ENCODE results near the gene GAB2.

The GAB2 gene

DNA sequence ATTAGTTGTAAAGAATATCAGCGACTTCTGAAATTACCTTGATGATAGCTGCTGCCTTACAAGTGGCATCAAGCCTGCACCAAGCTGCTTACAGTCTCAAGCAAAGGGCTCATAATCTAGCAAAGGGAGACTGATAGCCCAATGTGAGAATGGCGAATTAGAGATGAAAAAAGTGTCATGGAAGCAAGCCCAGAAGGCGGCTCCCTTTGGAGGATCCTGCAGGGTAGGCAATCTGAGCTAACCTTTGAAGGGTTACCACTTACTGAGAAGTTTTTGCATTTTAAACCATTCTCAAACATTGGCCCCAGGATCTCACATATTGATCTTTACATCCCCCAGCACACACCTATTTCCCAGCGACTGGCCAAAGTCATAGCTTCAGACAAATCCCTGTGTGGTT is 18.5 kb downstream of the GAB2 start:
- DNase-seq, result no peak

DNA sequence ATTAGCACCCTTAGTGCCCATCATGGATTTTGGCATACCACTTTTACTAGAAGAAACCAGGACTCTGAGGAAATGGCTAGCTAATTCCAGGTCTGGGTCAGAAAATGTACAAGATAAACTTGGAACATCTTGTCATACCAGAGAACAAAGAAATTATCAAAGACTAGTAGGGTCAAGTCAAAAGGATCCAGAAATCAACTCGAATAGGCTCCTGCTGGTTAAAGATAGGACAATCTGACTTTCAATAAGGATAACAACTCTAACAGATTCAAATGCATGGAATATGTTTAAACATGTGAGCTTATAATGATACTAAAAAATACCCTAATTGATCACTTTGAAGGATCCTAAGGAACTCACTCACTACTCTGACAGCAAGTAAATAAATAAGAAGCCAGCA is 18.9 kb downstream of the GAB2 start:
- DNase-seq, result no peak

DNA sequence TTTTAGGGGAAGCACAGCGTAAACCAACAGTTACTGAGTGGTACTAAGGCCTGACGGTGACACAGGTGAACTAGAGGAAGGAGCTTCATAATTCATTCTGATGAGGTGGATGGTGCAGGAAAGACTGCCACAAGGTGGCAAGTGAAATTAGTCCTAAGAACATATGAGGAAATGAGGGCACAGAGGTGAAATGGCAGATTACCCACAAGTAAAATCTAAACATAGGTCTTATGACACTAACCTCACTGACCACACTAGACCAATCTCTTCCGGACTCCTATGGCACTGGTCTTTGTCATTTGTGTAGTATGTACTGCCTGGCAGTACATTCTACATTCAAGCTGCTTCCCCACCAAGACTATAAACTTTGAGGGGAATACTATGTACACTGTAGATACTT is 20.2 kb downstream of the GAB2 start:
- DNase-seq, result no peak

DNA sequence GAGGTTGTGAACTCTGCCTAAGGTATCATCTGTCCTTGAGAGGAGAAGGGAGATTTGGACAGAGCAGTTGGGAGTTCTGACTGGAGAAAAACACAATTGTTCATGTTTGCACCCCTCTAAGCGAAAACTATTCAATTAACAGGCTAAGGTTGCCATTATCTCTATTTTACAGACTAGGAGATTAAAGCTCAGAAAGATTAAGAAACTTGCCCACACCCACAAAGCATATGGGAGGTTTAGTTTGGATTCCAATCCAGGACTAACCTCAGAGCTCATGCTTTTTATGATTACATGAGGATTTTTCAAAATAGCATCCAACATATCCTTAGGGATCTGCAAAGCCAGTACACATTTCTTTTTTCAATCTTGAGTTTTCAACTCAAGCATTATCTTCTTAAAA is 22.0 kb downstream of the GAB2 start:
- DNase-seq, result no peak

DNA sequence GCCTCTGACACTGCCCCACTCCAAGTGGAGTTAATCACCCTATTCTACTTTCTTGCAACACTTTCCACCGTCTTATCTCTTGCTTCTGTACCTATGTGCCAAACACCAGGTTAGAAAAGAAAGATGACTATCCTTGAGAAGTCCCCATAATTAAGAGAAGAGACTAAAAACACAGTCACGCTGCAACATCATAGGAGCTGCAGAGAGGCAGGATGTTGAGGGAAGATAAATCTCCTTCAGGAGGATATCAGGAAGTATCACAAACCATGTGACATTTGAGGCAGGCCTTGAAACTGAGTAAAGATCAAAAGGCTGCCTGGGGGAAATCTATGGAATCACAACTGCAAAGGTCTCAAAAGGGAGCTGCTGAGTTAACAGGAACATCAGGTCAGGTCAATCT is 24.8 kb downstream of the GAB2 start:
- DNase-seq, result no peak

DNA sequence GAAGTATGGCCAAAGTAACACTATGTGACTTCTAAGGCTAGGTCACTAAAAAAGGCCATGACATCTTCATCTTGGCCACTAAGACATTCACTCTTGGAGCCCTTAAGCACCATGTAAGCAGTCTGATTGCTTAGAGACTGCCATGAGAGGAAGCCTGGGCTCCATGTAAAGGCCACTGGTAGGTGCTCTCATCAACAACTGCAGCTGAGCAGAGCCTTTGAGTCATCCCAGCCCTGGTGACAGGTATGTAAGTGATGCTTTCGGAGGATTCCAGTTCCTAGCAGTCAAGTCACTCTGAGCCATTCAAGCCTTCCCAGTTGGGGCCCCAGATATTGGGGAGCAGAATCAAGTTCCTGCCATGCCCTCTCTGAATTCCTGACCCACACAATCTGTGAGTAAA is 26.2 kb downstream of the GAB2 start:
- no peak for DNase-seq

DNA sequence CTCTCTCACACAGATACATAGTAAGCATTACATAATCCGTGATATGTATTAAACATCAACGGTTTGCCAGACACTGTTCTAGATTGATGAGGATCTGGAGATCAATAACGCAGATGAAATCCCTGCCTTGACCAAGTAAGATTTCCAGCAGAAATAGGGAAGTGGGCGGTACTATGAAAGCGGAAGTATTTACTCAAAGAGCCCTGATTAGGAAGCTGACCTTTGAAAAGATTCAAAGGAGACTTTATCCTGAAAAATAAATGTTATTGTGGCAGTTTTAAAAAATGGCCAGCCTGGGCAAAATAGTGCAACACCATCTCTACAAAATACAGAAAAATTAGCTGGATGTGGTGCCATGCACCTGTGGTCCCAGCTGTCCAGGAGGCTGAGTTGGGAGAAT is 26.8 kb downstream of the GAB2 start:
- no peak for DNase-seq

DNA sequence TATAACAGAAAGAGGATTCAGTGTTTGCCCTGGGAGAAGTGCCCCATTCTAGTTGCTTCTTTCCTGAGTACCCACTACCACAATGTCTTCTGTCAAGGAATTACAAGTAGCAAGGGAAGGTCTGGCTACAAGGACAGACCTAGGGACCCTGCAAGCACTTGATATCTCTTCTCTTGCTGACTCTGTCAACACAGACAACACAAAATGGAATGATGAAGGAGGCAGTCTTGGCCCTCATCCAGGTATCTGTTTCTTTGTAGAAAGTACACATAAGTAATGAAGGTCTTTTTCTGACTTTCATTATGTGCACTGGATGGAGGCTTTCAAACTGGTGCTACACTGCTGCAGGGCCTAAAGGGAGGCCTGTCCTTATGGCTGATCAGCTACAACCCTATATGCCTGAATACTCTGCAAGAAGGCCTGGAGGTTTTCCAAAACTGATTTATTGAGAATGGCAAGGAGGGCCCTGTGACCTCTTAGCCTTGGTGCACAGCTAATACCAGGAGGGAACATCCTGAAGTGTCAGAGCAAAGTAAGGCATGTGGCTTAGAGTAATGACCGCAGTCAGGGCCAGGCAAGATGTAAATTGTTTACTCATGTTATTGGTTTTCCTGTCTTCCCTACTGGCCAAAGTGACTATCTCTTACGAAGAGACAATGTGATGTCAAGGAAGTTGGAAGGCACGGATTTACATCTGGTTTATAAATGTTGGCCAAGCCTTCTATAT is 31.2 kb downstream of the GAB2 start:
- no peak for DNase-seq

DNA sequence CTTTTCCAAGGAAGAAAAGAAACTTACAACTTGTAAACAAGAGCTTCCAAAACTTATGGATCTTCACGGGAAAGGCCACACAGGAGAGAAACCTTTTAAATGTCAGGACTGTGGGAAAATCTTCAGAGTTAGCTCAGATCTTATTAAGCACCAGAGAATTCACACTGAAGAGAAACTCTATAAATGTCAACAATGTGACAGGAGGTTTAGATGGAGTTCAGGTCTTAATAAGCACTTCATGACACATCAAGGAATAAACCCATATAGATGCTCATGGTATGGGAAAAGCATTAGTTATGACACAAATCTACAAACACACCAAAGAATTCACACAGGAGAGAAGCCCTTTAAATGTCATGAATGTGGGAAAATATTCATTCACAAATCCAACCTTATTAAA is 32.4 kb downstream of the GAB2 start:
- DNase-seq, result no peak

DNA sequence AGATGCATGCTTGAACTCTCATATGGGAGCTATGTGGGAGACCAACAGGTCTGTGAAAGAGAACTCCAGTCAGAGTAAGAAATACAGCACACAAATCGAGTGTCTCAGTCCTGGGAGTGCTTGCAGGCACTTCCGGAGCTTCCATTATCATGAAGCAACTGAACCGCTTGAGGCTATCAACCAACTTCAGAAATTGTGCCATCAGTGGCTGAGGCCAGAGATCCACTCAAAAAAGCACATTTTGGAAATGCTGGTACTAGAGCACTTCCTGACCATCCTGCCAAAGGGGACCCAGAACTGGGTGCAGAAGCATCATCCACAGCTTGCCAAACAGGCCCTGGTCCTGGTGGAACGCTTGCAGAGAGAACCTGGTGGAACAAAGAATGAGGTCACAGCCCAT is 33.4 kb downstream of the GAB2 start:
- DNase-seq, result no peak

DNA sequence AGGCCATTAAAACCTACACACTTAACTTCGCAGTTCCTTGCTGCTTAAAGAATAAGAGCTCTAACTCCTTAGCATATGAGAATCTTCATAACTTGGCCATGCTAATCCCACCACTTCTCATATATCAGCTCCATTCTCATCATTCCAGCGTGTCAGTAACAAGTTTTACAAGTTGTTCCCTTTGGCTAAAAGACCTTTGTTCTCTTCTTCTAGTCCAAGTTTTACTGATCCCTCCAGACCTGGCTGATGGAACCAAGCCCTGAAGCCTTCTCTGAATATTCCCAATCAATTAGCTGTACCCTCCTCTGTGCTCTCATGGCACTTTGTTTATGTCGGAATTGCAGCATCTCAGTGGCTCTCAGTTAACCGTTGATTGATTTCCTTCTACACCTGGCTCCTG is 35.8 kb downstream of the GAB2 start:
- no peak for DNase-seq

DNA sequence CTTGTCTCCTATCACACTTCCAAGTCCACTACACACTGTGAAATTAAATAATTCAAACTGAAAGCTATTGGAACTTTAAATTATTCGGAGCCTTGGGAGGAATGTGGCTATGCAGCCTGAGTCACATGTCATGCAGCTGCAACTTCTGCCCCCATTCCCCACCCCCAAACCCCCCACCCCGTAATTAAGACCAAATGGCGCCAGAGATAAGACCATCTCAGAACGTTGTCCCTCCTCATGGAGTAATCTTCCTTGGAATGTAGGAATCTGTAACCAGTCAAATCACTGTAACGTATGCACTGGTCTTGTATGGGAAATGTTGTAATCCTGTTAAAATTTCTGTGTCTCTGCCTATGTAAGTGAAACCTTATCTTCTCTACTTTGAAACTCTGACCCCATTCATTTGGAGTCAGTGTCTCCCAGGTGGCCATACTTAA is 37.0 kb downstream of the GAB2 start:
- no peak for DNase-seq

DNA sequence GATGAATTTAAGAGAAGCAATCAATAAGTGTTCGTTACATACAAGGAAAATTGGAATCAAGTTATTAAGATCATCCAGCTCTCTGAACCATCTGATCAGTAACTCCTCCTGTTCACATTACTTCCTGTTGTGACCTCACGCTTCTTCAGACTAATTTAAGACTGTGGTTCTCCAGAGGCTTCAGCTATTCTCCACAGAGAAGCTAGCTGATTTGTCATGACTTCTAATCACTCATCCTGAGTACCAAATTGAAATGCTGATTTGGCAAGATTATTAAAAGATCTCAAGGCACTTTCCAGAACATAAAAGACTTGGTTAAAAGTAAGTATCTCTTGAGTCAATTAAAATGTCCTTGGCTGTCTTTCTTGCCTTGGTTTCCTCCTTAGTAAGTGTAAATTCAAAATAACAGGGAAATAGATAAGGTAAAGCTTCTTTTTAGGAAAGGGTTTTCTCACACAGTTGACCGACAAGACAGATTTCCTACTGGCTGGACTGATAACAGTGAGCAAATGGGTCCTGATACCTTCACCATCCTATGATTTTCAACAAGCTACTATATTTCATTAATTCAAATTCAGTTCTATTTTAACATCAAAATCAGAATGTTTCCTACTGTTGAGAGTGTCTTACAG is 38.5 kb downstream of the GAB2 start:
- no peak for DNase-seq

DNA sequence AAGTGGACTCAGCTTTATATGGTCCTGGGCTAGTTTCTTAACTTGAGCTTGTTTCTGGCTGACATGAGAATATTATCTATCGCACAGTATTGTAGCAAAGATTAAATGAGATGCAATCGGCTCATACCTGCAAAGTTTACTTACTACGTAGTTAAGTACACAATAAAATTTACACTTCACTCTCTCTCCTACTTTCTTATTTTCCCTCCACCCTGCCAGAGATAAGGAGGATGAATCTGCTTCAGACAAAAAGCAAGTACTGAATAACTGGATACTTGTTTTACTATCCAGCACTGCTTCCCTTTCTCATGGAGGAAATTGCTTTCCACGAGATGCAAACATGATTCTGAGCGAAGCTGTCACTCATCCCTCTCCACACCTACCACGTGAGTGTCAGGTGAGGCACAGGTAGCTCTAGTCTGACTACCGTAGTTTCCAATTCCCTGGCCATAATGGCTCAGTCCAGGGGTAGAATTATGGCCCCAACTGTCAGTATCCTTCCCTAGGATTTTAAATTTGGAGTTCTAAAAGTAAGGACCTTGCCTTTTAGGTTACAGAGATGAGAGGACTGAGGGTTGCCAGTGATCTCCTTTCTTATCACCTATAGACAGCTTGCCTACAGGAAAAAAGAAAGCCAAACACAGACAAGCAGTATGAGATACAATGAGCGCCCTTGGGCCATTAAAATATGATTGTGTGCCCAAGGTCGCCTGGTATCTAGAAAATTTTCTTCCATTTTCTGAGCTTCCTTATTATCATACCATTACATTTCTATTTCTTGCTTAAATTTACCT is 39.8 kb downstream of the GAB2 start:
- DNase-seq, result no peak

DNA sequence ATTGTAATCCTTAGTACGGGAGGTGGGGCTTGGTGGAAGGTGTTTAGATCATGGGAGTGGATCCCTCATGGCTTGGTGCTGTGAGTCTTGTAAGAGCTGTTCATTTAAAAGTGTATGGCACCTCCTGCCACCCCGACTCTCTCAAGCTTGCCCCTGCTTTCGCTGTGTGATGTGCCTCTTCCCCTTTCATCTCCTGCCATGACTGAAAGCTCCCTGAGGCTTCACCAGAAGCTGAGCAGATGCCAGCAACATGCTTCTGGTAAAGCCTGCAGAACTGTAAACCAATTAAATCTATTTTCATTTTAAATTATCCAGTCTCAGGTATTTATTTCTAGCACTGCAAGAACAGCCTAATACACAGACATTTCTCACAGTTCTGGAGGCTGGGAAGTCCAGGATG is 40.8 kb downstream of the GAB2 start:
- no peak for DNase-seq

DNA sequence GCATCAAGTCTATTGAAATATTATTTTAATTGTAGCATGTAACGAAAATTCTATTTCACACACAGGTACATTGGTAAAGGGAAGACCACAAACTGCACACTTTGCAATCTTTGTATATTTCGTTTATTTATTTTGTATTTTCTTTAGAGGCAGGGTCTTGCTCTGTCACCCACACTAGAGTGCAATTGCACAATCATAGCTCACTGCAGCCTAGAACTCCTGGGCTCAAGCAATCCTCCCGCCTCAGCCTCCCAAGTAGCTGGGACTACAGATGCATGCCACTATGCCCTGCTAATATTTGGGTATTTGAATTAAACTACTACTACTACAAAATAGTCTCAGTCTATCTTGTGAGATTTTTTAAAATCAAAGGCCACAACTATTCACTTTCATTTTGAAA is 42.7 kb downstream of the GAB2 start:
- DNase-seq, result no peak

DNA sequence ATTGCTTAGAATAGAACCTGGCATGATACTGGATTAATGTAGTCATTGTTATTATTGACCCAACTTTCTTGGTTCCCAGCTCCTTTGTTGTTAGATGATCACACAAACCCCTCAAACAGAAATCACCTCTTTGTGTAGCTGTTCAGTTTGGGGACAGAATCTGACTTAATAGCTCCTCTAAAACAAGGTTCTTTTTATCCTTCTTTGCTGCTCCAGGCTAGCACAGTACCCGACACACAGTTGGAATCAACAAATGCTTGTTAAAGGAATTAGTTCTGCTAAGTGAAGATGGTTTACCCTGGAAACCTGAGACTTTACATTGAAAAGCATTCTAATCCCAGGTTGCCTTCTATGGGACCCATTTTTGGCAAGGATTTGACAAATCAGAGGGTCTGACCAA is 43.9 kb downstream of the GAB2 start:
- DNase-seq, result no peak

DNA sequence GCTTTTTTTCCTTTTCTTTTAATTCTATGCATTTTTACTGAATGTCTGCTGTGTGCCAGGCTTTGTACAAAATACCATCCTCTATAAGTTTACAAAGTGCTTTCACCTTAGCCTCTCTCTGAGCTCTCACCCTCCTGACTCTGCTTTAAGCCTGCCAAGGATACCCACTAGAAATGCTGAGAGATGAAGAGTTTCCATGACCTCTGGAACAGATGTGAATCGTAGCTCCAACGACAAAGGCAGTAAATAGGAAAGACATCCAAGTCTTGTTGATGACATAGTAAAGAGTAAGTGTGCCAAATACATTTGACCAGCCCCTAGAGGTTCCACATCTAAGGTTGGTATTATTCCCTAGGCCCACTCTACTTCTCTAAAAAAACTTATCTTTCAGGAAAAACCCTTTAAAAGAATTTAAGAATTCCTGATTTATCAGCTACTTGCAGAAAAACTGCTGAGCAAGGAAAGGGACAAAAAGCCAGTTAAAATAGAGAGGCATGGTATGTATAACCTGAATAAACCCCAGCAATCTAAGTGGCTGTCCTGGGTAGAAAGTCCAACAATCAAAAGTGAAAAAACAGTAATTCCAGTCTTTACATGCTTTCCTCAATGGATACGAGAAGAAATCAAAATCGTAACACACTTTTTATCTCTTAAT is 45.4 kb downstream of the GAB2 start:
- DNase-seq, result no peak

DNA sequence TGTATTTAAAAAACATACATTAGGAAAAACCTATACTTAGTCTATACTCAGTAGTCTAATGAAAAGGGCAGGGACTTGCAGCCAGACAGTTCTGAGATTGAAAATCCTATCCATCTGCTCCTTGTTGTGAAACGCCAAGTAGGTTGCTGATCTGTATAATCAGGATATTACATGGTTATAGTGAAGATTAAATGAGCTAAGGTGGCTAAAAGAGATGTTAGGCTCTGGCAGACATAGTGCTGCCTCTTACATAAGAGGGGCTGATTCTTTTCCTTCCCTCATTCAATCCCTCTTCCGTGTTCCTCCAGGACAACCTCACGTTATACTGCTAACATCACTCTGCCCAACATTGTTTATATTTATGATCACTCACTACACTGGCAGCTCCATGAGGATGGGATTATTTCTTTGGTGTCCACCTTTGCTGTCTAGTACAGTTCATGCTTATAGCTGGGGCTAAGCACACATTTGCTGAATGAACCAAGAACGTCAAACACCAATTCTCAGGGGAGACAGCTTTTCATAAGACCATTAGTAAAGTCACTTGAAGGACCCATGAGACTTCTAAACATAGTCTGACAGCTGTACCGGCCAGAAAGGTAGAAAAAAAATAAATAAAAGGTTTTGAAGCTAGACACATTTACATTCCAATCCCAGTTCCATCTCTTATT is 46.3 kb downstream of the GAB2 start:
- DNase-seq, result no peak

DNA sequence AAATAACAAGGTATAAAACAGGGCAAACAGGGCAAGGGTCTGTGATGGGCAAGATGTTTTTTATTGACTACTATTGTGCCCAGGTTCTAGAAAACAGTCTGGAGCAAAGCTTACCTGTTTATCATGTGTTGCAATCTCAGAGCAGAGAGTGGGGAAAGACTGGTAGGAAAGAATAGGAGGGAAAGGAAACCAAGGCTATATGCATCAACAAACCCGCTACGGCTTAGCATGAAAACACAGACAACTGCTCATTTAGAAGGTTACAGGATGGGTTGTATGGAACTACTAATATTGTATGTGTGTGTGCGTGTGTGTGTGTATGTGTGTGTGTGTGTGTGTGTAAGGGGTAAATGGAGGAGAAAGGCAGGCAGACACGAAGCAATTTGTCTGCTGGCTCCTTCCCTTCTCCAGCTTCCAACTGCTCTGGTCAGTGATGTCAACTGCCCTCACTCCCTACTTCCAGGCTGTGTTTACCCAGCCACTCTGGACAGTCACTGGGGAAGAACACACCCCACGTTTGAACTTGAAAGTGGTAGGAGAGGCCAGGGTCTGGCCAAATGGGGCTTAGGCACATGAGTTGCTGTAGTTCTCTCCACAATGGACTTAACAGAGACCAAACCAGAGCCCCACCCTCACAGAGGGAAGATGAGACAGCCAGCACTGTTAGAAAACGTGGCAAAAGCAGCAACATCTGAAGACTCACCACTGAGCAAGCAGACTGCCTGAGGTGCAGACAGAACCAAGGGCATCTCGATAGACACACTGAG is 47.0 kb downstream of the GAB2 start:
- no peak for DNase-seq

DNA sequence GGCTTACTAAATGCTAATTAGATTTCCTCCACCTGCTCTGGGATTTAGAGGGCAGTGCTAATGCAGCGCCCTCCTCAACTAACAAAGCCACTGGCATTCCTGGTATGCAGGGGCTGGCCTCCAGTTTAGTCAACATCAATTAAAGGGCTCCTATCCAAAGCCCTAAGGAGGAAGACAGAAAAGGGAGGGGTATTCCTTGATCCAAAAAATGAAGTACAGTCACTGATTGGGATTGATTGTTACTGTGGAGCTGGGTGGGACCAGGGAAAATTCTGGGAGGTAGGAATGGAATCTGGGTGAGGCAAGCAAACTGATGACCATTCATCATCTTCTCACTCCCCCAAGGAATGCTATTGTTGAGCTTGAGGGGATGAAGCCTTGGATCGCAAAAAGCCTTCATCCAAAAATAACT is 52.2 kb downstream of the GAB2 start:
- no peak for DNase-seq

DNA sequence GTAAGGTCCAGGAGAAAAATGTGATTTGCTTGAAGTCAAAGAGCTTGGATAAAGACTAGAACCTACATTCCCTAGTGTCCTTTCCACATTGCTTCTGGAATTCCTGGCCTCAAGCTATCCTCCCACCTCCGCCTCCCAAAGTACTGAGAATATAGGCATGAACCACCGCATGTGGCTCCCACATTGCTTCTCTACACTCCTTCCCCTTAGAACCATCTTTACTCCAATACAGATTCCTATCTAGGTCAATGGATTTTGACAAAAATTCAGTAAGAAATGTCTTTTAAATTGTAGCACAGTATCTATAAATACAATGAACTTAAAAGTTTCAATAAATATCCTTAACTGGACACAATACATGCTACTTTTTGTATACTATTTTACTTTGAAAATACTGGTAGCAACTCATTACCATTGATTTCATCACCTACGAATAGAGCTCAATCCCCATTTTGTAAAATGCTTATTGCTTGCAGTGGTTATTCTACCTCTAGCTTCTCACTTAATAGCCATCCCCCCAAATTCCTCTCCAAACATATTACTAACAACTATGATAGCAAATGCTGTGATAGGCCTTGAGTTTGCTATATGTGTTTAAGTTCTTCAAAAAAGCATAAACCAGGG is 53.4 kb downstream of the GAB2 start:
- DNase-seq, result no peak
